Stimulated activated CD8-positive, alpha-beta memory T cell treated with anti-CD3 and anti-CD28 coated beads, Interleukin-7, amount 100 ng/mL, for 1 hour (primary cell): ENCODE results near the gene KLHDC9.
"Not testable (repeated sequence)": the region's sequence is repeated elsewhere in the genome, so short reads cannot be mapped to it uniquely, and the experiment has no call there.

Experiments used
- DNase-seq, 2 donors: peaks; one replicate each; pipeline ENCODE4 v3.0.0-alpha.2; 2020; ENCODE audit warnings: low read depth in 2 of 2

The KLHDC9 gene

DNA sequence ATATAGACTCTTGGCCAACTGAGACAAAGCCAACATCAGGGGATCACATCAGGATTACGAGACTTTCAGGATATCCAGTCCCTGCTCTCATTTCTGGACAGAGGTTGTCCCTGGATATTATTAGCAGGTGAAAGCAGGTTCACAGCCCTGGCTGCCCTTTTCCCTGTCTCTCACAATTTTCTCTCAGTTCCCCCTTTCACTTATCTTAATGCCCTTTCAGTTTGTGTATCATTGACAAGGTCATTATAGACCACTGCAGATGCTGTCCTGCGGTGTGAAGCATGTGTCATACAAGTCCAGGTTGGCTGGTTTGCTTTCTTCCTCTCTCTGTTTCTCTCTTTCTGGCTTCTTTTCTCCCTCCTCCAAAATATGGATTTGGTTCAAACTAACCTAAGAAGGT lies 2.1 kb upstream of the KLHDC9 start:
- no peak for DNase-seq

GRCh38 chr1:161096530-161096929 lies 1.6 kb upstream of the KLHDC9 start:
- no peak for DNase-seq

DNA sequence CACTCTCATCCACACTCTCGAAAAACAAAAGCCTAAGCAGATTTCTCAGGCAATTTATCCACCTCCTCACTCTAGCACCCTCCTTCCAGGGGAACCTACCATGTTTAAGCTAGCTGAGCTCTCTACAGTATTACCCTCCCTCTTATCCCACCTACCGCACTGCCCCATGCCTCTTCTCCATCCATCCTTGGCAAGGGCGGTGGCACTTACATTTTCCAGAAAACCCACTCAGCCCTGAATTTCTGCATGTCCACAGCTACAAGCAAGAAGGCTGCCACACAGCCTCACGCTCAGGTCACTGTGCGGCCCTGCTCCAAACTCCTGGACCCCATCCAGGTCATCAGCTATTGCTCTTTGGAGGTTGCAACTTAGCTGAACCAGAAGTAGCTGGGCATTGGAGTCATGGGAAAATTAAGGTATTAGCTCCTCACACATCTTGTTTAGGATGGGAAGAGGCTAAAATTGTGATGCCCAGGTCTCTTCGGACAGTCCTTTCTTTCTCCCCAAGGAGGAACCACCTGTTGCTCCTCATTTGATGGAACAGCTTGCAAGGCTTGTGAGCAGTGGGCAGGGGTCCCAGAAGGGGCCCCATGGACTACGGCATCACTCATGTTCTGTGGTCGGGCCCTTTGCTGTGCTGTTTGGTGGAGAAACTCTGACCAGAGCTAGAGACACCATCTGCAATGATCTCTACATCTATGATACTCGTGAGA lies 1.1 kb downstream of the KLHDC9 start:
- no peak for DNase-seq

DNA sequence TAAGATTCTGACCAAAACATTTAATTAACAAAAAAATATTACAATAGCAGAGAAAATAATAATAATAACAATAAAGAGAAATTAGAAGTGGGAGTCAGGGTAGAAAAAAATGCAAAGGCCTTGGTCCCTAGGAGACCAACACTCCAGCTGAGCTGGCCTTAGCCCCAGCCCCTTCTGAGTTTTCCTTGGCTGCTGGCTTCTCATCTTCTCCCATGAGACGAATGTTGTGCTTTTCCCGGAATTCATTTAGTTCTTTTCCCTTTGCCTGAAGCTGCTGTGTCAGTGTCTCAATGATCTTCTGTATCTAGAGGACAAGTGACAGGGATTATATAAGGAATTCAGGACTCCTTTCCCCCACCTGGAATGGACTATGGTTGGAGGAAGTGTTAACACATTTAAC lies 2.4 kb downstream of the KLHDC9 start:
- DNase-seq: no peak

- DNase-seq: no peak
These were observed 8.3 kb downstream of the KLHDC9 start for GRCh38 chr1:161106431-161106830.

DNA sequence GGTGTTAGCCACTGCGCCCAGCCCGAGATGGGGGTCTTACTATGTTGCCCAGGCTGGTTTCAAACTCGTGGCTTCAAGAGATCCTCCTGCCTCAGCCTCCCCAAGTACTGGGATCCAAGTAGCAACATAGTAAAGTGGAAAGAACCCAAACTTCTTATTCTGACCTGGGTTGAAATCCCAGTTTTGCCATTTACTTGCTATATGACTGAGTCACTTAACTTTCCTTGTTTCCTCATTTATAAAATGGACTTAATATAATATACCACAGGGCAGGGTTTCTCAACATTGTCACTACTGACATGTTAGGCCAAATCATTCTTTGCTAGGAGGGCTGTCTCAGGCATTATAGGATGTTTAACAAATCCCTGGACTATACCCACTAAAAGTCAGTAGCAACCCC lies 13.0 kb downstream of the KLHDC9 start:
- DNase-seq: no peak

GRCh38 chr1:161111527-161111926 lies 13.4 kb downstream of the KLHDC9 start:
- DNase-seq: no peak

GRCh38 chr1:161113915-161114314 lies 15.8 kb downstream of the KLHDC9 start:
- DNase-seq: no peak

- no peak for DNase-seq
These were observed 16.4 kb downstream of the KLHDC9 start for GRCh38 chr1:161114556-161114955.

DNA sequence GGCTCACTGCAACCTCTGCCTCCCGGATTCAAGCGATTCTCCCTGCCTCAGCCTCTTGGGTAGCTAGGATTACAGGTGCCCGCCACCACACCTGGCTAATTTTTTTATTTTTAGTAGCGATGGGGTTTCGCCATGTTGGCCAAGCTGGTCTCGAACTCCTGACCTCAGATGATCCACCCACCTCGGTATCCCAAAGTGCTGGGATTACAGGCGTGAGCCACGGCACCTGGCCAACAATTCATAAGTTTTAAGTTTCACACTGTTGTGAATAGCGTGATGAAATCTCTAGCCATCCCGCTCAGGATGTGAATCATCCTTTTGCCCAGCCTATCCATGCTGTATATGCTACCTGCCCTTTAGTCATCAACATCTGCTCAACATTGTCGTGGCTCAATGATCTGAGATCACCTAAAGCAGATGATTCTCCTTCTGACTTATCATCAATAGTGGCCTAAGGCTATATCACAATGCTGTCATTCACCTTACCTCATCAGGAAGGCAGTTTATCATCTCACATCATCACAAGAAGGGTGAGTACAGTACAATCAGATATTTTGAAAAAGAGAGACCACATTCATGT lies 17.1 kb downstream of the KLHDC9 start:
- DNase-seq: no peak

DNA sequence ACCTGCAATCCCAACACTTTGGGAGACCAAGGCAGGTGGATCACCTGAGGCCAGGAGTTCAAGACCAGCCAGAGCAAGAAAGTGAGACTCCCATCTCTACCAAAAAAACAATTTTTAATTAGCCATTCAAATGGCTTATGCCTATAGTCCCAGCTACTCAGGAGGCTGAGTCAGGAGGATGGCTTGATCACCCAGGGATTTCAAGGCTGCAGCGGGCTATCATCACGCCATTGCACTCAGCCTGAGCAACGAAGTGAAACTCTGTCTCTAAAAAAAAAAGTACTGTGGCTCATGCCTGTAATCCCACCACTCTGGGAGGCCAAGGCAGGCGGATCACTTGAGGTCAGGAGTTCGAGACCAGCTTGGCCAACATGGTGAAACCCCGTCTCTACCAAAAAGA lies 17.8 kb downstream of the KLHDC9 start:
- not testable (repeated sequence) for DNase-seq

DNA sequence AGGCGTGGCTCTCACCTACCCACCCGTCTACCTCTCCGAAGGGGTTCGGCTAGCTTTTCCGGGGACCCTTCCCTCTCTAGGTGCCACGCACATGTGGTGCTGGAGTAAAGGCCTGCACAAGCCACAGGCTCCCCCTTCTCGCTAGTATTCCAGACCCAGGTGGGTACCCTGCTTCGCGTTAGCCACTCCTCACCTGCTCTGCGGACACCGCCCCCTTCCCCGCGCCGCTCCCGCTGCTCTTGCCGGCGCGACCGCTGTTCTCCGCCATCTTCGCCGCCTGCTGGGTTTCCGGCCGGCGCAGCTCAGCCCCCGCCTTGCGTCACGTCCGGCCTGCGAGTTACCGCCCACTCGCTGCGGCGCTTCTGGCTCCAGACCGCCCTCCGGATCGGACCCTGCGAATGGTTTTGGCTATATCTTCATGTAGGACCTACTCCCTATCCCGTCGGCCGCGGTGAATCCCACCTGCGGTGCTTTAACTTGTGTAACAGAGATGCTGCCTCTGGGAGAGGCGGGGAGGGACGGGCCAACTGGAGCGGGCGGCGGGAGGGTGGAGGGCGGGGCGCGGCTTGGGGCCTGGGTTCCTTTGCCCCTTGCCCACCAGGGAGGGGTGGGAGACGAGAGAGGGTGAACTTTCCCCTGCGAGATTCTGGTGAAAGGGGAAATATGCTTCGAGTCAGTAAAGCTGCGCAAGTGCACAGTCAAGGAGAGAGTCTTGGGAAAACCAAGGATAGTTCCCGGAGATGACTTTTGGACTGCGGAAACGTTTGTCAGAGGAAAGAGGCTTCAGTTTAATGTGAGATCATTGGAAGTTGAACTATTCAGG lies 19.8 kb downstream of the KLHDC9 start, which contains the start of the genes NIT1 and PFDN2:
NIT1 (plus strand) TSS at position 347 of the 823 bp plus-strand sequence; CDS start at position 419, 72 bp downstream.
PFDN2 (minus strand) TSS at position 279 of the 823 bp plus-strand sequence; CDS start at position 268, 11 bp downstream.
- DNase-seq: peak; percentile 63 to 68

DNA sequence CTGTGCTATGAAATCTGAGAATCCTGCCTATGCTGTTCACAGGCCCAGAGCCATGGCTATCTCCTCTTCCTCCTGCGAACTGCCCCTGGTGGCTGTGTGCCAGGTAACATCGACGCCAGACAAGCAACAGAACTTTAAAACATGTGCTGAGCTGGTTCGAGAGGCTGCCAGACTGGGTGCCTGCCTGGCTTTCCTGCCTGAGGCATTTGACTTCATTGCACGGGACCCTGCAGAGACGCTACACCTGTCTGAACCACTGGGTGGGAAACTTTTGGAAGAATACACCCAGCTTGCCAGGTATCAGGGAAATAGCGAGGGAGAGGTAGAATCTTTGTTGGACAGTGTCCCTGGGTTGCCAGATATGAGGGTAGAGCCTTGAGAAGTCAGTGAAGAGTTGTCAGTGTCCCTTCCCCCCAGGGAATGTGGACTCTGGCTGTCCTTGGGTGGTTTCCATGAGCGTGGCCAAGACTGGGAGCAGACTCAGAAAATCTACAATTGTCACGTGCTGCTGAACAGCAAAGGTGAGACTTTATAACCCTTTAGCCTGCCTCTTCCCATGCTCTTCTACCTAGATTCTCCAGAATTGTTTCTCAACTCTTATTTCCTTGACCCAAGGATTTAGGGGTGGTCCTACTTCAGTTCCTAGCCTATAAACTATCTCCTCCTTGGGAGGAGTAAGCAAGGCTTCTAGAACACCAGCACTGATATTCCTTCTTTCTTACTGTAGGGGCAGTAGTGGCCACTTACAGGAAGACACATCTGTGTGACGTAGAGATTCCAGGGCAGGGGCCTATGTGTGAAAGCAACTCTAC lies 21.1 kb downstream of the KLHDC9 start:
- peak in 1 of 2 donors; percentile 27 for DNase-seq

DNA sequence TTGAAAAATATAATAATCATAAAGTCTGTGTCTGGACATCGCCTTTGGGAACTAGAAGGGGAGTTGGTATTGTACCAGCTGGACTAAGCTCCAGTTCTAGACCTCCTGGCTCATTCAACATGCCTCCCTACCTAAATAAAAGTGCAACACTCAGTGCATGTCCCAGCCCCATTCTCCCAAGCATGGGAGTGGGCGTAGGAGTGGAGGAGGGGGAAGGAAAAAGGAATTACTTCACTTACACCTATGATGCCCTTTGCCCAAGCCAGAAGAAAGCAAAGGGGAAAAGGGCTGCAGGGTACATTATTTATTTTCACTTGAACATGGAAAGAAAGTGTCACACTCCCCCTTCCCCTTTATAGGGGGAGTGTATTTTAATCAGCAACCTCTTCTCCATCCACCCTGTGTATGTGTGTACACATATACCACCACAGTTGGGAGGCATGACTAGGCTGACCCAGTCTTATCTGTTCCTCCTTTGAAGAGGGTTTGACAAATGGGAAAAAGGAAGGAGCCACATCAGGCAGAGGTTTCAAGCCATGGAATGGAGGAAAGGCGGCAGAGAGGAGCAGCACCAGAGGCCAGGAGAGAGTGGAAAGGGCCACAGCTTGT lies 23.0 kb downstream of the KLHDC9 start:
- no peak for DNase-seq

- no peak for DNase-seq
These were observed 23.7 kb downstream of the KLHDC9 start for GRCh38 chr1:161121834-161122233.

- no peak for DNase-seq
These were observed 24.8 kb downstream of the KLHDC9 start for GRCh38 chr1:161122967-161123366.

DNA sequence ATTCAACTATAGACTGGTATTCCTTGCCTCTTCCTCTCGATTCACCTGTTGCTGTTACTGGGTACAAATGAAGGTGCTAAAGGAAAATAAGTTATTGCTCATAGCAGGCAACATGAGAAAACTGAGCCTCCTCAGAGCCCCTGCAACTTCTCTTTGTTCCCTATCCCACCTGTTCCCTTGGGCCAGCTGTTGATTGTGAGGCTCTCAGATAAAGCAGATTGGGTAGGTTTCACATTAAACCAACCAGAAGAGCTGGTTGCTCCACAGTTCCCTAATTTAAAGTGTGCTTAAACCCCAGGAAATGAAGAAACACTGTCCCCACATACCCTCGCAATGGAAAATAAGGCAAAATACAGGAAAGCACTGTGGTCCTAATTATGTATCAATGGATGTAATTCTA lies 29.5 kb downstream of the KLHDC9 start:
- DNase-seq: no peak

DNA sequence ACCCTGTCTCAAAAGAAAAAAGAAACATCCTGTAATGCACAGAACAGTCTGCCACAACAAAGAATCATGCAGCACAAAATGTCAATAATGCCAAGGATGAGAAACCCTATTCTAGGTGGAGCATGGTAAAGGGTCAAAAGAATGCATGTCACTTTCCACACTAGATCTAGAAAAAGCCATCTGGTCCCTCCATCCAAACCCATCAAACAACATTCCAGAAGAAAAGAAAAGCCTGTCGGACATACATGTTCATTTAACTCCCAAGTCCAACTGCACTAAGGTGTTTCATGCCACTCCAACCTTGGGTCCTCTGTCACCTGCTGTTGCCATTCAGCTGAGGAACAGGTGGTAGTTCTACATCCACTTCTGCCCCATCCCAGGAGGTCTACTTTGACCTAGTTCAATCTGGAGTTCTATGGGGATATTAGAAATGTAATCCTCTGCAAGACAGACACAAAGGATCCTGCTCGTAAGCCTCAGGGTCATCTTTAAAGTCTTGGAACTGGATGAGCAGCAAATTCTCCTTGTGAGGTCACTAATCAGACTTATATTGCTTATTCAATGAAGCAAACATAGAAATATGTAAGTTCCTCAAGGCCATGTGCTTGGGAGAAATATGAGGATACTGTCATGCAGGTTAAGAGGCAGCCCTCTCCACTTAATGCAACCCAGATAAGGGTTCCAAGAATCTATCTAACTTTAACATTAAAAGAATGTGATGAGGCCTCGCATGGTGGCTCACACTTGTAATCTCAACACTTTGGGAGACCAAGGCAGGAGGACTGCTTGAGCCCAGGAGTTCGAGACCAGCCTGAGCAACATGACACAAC lies 30.6 kb downstream of the KLHDC9 start:
- DNase-seq: no peak

- DNase-seq: no peak
These were observed 32.1 kb downstream of the KLHDC9 start for GRCh38 chr1:161130266-161130665.
